Left cardiac atrium (tissue), 4 donors: Measurements from ENCODE around the gene ST3GAL2. TPM values are rescaled to one million over a fixed set of nuclear protein-coding genes. Genes with fewer than 3 reads are reported as not detected.

Experiments
- ATAC-seq, 2 donors: fragments of 200-7000 bp; cut with Tn5 transposase; one replicate each; pipeline ENCODE4 v1.9.1; 2020; ENCODE audit warnings: mild to moderate bottlenecking in 2 of 2, moderate library complexity in 2 of 2
- DNase-seq: peaks from one replicate; pipeline ENCODE4 v3.0.0-alpha.2; 2020
- intact Hi-C, 2 donors: fragments of 100-400 bp; cut with DNase I; formaldehyde crosslinking; loops; one replicate each; pipeline versions ENCODE4 v1.14.1 to v1.15.1; 2022 to 2023
- long read RNA-seq: library from polyadenylated mRNA; unstranded; transcript quantifications from one replicate; pipeline ENCODE4 v2.0.0, GENCODE V29; 2021
- total RNA-seq, 2 donors: library from RNA; stranded (reverse); fragmentation: NEBNext Ultra II Directional; extraction: Animal tissue kit (Norgen Biotek cat#: 25700); gene quantifications; one replicate each; pipeline ENCODE4 v1.2.1, GENCODE V29; 2021
- donor health status: DM: no; HTN: yes; CAD: no.
- donor health status: DM: no; HTN: yes; CAD: no; lungs with severe emphysema.
- donor health status: DM: yes; HTN: yes; CAD: no.
- donor health status: Dilated cardiomyopathy.

Gene ST3GAL2, protein sequence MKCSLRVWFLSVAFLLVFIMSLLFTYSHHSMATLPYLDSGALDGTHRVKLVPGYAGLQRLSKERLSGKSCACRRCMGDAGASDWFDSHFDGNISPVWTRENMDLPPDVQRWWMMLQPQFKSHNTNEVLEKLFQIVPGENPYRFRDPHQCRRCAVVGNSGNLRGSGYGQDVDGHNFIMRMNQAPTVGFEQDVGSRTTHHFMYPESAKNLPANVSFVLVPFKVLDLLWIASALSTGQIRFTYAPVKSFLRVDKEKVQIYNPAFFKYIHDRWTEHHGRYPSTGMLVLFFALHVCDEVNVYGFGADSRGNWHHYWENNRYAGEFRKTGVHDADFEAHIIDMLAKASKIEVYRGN
- total RNA-seq = 10 to 100 TPM; 21.1 to 23.5 TPM
- long read RNA-seq, full-length matches to known transcripts = 5 of 18 reads
- long read RNA-seq, partial matches to known transcripts = 0 of 18 reads
- long read RNA-seq, other reads (novel, unspliced or antisense) = 13 of 18 reads

DNA sequence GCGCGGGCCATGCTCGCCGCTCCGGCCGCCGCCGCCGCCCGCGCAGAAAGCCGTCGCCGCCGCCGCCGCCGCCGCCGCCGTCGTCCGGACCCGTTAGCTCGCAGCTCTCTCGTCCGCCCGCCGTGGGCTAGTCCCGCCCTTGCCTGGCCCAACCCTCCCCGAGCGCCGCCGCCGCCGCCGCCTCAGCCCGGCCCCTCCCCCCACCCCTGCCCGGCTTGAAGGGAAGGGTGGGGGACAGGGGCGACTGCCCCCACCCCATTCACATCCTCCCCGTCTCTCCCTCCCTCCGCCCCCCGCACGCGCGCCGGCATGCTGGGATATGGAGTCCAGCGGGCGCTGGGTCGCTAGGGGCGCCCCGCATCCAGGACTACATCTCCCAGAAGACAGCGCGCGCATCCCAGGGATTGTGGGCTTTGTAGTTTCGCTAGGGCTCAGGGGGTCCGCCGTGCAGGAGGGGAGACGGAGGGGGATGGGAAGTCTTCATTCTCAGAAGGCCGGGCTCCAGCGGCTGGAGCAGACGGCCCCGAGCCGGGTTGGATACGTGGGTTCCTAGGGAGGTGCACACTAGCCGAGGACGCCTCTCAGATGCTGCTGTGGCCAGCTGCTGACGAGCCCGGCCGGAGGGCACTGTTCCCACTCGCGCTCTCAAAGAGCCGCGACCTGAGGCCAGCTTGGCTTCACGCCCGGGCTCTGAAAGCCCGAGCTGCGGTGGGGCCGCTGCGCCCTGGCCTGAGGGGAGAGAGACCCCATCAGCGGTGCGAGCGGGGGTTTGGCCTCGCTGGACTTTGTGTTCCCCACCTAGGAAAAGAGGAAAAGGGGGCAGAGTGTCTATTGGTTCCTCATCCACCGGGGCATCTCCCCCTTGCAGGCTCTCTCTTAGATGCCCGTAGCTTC lies at the start of gene ST3GAL2:
Gene ST3GAL2, minus strand, starts transcription at position 132 of the 894 bp plus-strand sequence. CDS start 40,570 bp downstream, outside the sequence.
- intact Hi-C loops = loop anchor here (5.0 to 10.0 kb wide), 2 partner anchors 54 to 57 kb away; no protein-coding TSS in a partner anchor
- ATAC-seq (peak; percentile 97 to 98), DNase-seq (peak; percentile 96)

DNA sequence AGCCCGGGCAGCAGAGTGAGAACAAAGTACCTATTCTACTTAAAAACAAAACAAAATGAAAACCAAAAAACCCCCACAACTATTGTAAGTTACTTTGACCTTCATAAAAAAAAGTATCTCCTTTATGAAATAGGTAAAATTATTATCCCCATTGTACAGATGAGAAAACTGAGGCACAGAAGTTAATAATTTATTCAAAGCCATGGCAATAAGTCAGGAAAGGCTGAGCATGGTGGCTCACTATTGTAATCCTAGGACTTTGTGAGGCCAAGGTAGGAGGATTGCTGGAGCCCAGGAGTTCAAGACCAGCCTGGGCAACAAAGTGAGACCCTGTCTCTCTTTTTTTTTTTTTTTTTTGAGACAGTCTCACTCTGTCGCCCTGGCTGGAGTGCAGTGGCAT lies 46.0 kb upstream of the ST3GAL2 start:
- no peak for DNase-seq
- intact Hi-C loops = no loop called here
- no peak for ATAC-seq

DNA sequence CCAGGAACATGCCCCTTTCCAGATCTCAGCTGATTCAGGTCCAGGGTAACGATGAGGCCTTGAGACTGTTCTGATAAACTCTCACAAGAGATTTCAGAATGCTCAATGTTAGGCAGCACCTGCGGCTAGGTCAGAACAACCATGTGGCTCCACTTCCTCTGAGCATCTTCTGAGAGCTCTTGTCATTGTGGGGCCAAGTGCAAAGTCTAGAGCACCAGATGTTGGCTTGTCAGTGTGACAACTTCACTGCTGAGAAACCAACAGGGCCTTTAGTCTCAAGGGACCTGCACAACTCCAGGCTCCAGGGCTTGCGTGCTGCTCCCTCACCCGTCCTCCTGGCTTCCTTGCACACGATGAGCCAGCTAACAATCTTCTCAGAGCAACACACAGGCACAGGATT lies 44.5 kb upstream of the ST3GAL2 start:
- no peak for ATAC-seq
- intact Hi-C loops = no loop called here
- DNase-seq = no peak

DNA sequence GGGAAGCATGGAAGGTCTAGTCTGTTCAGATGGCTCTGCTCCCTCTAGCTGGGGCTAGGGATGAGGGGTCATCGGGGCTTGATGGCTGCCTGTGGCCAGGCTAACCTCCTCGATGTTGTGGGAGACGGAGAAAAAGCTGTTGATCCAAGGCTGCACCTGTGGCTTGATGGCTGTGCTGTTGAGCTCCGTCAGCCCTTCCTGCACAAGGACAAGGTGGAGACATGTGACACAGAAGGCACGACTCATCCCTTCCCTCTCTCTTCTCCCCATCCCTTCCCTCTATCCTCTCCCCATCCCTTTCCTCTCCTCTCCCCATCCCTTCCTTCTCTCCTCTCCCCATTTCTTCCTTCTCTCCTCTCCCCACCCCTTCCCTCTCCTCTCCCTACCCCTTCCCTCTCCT lies 43.7 kb upstream of the ST3GAL2 start:
- DNase-seq (no peak), ATAC-seq (no peak)

DNA sequence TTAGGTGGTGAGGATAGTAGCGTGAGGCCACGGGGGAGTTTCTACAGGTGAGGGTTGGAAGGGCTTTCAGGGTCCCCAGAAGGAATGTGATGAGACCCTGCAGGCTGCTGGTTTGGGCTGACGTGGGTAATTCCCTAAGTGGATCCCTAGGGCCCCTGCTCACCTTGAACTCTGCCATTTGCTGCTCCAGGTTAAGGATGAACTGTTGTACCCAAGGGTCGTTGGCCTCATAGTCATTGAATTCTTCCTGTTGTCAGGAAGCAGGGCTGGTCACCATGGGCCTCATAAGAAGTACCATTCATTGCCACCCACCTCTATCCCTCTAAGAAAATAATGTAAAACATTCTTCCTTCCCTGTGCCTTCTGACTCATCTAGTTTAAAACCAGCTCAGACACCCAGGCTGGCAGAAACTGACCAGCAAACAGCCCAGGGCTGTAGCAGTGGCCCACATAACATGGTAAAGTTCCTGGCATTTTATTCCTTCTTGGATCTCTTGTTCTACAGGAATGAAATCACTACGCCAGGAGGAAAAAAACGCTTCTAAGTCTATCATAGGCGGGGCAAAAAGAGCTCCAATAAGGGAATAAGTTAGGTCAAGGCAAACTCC lies 43.1 kb upstream of the ST3GAL2 start:
- intact Hi-C loops = no loop called here
- DNase-seq = no peak
- ATAC-seq = no peak

More for the DNA sequence above, 43.7 kb upstream of the ST3GAL2 start:
- intact Hi-C loops = no loop called here

DNA sequence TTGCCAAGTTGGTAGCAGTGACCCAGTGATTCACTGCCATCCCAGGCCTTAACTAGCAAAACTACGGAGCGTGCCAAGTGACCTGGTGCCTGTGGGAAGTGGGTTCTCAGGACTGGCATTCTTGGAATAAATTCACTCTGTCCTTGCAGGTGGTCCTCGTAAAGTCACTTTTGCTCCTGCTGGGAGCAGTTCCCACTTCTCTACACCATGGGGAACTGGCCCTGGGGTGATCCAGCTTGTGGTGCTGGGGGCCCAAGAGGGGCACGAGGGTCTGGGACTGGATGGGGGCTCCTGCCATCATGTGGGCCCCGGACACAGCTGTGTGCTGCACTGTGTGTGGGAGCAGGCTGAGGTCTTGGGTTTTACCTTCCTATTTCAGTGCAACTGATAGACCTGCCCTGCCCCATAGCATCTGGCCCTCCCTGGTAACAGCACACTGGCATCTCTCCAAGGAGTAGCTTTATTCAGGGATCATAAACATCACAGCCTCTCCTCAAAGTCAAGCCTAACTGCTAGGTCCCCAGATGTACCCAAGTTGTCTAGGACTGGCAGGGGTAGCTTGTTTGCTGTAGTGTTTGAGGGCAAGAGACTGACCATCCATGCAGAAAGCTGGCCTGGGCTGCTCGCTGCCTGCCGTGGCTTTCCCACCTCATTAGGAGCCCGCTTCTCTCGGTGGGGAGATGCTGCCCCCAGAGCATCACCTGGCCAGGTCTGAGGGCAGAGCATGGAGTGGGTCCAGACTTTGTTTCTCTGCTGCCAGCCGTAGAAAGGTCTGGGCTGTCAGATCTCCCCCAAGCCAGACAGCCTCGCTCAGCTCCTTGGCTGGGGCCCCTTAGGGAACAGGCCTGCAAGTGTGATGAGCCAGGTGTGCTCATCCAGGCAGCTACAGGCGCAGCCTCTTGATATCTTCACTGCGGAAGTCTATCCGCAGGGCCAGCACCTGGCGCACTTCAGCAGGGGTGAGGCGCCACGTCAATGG lies 41.5 kb upstream of the ST3GAL2 start:
- intact Hi-C loops = no loop called here
- ATAC-seq (no peak), DNase-seq (no peak)

DNA sequence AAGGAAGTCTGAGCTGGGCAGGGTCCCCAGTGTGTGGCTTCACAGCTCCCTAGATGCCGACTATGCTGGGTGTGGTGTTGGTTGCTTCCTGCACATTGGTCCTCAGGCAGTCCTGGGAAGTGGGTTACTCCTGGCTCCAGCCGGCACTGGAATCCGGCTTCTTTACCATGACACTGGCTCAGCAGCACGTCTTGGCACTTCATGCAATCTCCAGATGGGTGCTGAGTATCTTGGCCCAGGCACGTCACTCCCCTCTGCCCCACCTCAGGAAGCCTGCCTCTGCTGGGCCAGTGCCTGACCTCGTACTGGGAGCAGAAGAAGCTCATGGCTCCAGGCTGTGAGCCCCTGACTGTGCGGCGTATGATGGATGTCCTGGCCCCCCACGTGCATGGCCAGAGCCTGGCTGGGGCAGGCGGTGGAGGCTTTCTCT lies 40.0 kb upstream of the ST3GAL2 start:
- intact Hi-C loops = no loop called here
- DNase-seq (peak; percentile 47), ATAC-seq (peak; percentile 23 to 50)

DNA sequence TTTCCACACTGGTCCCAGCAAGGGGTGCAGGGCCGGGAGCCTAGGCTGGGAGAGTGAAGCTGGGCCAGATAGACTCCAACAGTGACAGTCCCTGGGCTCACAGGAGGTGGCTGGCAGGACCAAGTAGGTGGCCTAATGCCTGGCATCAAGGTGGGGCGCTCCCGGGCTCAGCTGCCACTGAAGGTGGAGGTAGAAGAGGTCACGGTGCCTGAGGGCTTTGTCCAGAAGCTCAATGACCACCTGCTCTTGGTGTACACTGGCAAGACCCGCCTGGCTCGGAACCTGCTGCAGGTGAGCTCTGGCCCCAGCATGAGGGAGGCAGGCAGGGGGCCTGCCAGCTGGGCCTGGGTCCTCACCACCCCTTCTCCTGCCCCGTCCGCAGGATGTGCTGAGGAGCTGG lies 39.3 kb upstream of the ST3GAL2 start:
- ATAC-seq = no peak
- intact Hi-C loops = no loop called here
- DNase-seq = no peak

DNA sequence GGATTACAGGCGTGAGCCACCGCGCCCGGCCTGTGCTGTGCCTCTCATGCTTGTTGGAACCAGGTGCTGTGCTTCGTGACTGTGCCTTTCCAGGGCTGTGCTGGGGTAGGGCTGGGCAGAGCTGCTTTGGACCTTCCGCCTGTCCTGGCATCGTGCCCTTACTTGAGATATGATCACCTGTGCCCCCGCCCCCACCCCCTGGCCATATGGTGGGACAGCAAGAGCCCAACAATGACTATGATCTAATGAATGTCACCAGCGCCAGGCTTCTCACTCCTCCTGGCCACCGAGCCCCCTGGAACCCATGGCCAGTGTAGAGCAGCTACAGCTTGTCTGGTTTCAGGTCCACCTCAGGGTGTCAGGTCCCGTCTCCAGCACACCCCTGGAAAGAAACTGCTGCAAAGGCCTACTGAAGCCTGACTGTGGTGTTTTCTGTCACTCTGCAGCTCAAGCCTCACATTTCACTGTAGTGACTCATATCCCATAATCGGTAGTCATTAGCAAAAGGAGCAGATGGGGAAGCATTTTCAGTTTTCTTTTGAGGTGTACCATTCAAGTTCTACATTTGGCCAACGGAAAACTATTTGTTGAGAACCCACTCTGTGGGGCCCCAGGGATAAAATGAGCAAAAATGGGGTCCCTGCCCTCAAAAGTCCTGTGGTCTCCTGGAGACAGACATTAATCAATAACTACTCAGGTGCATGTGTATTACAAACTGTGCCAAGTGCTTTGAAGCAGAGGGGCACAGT lies 37.5 kb upstream of the ST3GAL2 start:
- intact Hi-C loops = no loop called here
- DNase-seq (no peak), ATAC-seq (peak; percentile 21 to 62)

DNA sequence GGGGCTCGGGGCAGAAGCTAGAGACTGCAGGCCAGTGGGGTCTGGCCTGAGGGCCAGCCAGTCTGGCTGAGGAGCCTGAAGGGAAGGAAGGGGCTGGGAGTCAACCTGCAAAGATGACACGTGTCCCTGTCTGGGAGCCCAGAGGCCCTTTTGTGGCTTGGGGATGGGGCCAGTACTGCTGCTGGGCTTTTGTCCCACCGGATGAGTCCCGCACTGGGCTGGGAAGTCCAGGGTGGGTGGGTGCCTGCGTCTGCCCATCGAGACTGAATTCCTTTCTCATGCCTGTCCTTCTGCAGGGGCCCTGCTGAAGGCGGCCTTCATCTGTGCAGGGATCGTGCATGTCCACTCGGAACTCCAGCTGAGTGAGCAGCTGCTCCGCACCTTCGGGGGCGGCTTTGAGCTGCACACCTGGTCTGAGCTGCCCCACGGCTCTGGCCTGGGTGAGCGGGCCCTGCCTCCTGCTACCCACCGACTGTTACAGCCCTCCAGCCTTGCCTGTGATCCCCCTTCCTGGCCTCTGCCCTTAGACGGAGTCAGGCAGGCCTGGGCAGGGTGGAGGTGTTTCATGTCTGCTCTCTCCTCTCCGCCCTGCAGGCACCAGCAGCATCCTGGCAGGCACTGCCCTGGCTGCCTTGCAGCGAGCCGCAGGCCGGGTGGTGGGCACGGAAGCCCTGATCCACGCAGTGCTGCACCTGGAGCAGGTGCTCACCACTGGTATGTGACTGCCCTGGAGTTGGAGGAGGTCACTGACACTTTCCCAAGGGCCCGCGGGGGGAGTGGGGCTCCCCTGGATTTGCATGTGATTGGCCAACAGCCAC lies 36.4 kb upstream of the ST3GAL2 start:
- intact Hi-C loops = no loop called here
- no peak for ATAC-seq

DNA sequence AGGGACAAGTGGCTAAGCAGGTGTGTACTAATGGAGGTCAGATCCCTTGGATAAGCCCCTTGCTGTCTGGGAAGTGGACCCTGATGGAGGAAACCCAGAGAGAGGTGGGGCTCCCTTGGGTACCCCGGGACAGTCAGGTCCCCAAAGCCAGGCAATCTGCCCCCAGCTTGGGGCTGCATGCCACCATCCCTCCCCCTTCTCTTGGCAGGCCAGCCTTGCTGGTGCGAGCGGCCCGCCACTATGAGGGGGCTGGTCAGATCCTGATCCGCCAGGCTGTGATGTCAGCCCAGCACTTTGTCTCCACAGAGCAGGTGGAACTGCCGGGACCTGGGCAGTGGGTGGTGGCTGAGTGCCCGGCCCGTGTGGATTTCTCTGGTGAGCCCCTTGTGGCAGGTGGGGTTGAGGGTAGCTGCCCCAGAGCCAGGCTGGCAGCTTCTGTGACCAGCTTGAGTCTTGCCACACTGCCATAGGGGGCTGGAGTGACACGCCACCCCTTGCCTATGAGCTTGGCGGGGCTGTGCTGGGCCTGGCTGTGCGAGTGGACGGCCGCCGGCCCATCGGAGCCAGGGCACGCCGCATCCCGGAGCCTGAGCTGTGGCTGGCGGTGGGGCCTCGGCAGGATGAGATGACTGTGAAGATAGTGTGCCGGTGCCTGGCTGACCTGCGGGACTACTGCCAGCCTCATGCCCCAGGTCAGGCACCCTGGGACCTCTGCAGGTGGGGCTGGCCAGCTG lies 35.6 kb upstream of the ST3GAL2 start:
- intact Hi-C loops = loop anchor here (5.0 kb wide), 2 partner anchors 102 to 107 kb away; no protein-coding TSS in a partner anchor
- DNase-seq (no peak), ATAC-seq (no peak)

More for the DNA sequence above, 36.4 kb upstream of the ST3GAL2 start:
- no peak for DNase-seq

DNA sequence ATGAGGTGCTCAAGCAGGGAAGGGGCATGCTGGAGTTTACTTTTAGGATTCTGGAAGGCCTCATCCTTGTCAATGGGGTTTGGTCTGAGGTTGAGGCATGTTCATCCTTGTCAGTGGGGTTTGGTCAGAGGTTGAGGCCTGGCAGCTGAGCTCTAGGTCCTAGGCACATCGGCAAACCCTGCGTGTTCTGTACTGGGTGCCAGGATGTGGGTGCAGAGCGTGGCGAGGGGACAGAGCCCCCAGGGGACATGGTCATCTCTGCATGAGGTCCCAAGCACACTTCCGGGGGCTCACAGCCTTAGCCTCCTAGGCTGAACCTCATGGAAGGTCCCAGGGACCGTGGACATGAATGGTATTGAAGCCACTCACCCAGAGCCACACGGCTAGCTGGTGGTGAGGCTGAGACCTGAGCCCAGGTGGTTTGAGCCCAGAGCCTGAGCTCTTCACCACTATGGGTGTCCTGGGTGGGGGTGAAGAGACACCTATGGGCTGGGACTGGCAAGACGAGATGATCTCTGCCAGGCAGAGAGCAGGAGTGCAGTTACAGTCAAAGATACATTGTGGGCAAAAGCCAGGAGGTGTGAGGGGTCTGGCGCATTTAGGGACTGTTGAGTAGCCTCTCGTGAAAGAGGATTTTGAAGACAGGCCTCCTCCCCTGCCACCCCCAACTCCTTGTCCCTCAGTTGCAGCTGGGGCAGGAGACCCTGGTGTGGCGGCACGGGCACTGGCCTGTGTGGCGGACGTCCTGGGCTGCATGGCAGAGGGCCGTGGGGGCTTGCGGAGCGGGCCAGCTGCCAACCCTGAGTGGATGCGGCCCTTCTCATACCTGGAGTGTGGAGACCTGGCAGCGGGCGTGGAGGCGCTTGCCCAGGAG lies 34.8 kb upstream of the ST3GAL2 start:
- DNase-seq (no peak), ATAC-seq (no peak)

DNA sequence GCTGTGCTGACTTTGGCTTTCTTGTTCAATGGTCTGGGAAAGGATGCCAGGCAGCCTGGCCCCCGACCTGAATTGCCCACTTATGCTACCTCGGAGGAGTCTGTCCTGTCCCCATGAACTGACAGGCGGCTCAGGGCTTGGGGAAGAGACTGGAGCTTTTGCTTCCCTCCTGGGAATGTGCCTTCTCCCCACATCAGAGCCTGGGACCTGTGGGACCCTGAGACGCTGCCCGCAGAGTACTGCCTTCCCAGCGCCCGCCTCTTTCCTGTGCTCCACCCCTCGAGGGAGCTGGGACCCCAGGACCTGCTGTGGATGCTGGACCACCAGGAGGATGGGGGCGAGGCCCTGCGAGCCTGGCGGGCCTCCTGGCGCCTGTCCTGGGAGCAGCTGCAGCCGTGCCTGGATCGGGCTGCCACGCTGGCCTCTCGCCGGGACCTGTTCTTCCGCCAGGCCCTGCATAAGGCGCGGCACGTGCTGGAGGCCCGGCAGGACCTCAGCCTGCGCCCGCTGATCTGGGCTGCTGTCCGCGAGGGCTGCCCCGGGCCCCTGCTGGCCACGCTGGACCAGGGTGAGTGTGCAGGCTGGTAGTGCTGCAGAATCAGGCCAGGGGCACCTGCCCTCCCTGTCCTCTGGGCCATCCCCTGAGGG lies 34.0 kb upstream of the ST3GAL2 start:
- ATAC-seq (no peak), DNase-seq (no peak)
- intact Hi-C loops = loop anchor here (5.0 kb wide), 2 partner anchors 101 to 106 kb away; no protein-coding TSS in a partner anchor

More for the DNA sequence above, 34.8 kb upstream of the ST3GAL2 start:
- intact Hi-C loops = loop anchor here (5.0 kb wide), 2 partner anchors 101 to 106 kb away; no protein-coding TSS in a partner anchor

DNA sequence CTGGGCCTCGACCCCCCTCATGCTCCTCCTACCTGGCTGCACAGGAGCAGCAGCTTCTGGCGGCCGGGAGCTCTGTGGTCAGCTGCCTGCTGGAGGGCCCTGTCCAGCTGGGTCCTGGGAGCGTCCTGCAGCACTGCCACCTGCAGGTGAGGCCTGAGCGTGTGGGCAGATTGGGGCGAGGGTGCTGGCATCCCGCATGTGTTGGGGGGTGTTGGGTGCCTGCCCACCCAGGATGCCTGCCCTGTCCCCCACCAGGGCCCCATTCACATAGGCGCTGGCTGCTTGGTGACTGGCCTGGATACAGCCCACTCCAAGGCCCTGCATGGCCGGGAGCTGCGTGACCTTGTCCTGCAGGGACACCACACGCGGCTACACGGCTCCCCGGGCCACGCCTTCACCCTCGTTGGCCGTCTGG lies 32.0 kb upstream of the ST3GAL2 start:
- intact Hi-C loops = loop anchor here (5.0 kb wide), 2 partner anchors 99 to 104 kb away; no protein-coding TSS in a partner anchor
- DNase-seq = no peak
- peak; percentile 40 to 58 for ATAC-seq
